T-cell (primary cell): Measurements from ENCODE around the gene HOMER2. TPM values are rescaled to one million over a fixed set of nuclear protein-coding genes. Genes with fewer than 3 reads are reported as not detected.

ENCODE experiments used
- ATAC-seq, 4 experiments: fragments of 200-7000 bp in 3 of 4; fragments of 150-1000 bp in 1 of 4; cut with Tn5 transposase; replicated peaks in 1 of 4; 1 replicate in 3 of 4; 2 replicates in 1 of 4; pipeline ENCODE4 v1.10.0; 2021; ENCODE audit warnings: moderate library complexity in 3 of 4, mild to moderate bottlenecking in 2 of 4, moderate number of reproducible peaks in 1 of 4
- CTCF ChIA-PET, 2 donors: fragments of 300-600 bp; sonication (Branson Sonifier 250); formaldehyde crosslinking; loops; one replicate each; lab custom pipeline; 2022; ENCODE audit warnings: antibody characterized with exemption in 2 of 2; lab: Charles Lee
- POLR2A ChIA-PET, 2 donors: fragments of 300-600 bp; sonication (Branson Sonifier 250); formaldehyde crosslinking; loops; one replicate each; lab custom pipeline; 2022; ENCODE audit warnings: antibody characterized with exemption in 2 of 2; lab: Charles Lee
- DNase-seq, 35 experiments: peaks; one replicate each; pipeline versions ENCODE4 v3.0.0 to v3.0.0-alpha.2; 2013 to 2023
- H3K27ac ChIP-seq: one replicate; pipeline ENCODE4 v1.5.1; 2013; ENCODE audit warnings: low read length
- H3K27me3 ChIP-seq, 2 experiments: replicated peaks in 1 of 2; 1 replicate in 1 of 2; 2 replicates in 1 of 2; pipeline versions ENCODE4 v1.6.1 to v1.7.0; 2013; ENCODE audit warnings: low read length in 1 of 2, mixed read lengths in 1 of 2; ENCODE audit not compliant: control insufficient read depth in 2 of 2, insufficient read depth in 2 of 2; ENCODE audit errors: extremely low read depth in 1 of 2
- H3K36me3 ChIP-seq, 2 donors: 1 replicate in 1 of 2; 2 replicates in 1 of 2; pipeline versions ENCODE4 v1.6.1 to v1.7.0; 2013; ENCODE audit warnings: low read length in 1 of 2; ENCODE audit not compliant: control insufficient read depth in 2 of 2, insufficient read depth in 1 of 2; ENCODE audit errors: extremely low read depth in 1 of 2
- H3K4me1 ChIP-seq, 2 experiments: 1 replicate in 1 of 2; 2 replicates in 1 of 2; pipeline versions ENCODE4 v1.6.1 to v1.7.0; 2013; ENCODE audit warnings: low read length in 2 of 2, mixed read lengths in 1 of 2; ENCODE audit not compliant: insufficient read depth in 2 of 2, control insufficient read depth in 1 of 2; ENCODE audit errors: extremely low read depth in 1 of 2
- H3K4me3 ChIP-seq, 2 donors: 1 replicate in 1 of 2; 2 replicates in 1 of 2; pipeline versions ENCODE4 v1.5.1 to v1.7.0; 2013; ENCODE audit warnings: mild to moderate bottlenecking in 2 of 2, low read length in 1 of 2, moderate library complexity in 1 of 2; ENCODE audit not compliant: control insufficient read depth in 1 of 2; ENCODE audit errors: extremely low read depth in 1 of 2
- H3K9me3 ChIP-seq: 2 replicates; pipeline ENCODE4 v1.7.0; 2013
- H3K27ac Mint-ChIP-seq, 2 donors: one replicate each; pipeline ENCODE4 v1.8.0; 2020 to 2021; ENCODE audit warnings: mild to moderate bottlenecking in 2 of 2, mixed read lengths in 2 of 2
- H3K27me3 Mint-ChIP-seq, 2 donors: one replicate each; pipeline ENCODE4 v1.8.0; 2021 to 2022; ENCODE audit warnings: mixed read lengths in 2 of 2
- H3K36me3 Mint-ChIP-seq: one replicate; pipeline ENCODE4 v1.8.0; 2021; ENCODE audit warnings: mixed read lengths
- H3K4me1 Mint-ChIP-seq, 3 donors: one replicate each; pipeline ENCODE4 v1.8.0; 2020 to 2022; ENCODE audit warnings: mixed read lengths in 3 of 3, mild to moderate bottlenecking in 1 of 3
- H3K4me3 Mint-ChIP-seq, 3 donors: one replicate each; pipeline ENCODE4 v1.8.0; 2020 to 2022; ENCODE audit warnings: mild to moderate bottlenecking in 3 of 3, mixed read lengths in 3 of 3, moderate library complexity in 3 of 3
- H3K9me3 Mint-ChIP-seq, 3 donors: one replicate each; pipeline ENCODE4 v1.8.0; 2020 to 2022; ENCODE audit warnings: mixed read lengths in 3 of 3
- WGBS: methylation state at CpG from one replicate; pipeline ENCODE4 v1.1.5; 2013; ENCODE audit warnings: missing lambda C conversion rate; ENCODE audit not compliant: insufficient coverage; 5-methylcytosine and 5-hydroxymethylcytosine counted together
- total RNA-seq, 35 experiments: library from RNA in 6 of 35; stranded (reverse) in 6 of 35; fragments of 120-200 nt in 1 of 35; gene quantifications; one replicate each; pipeline versions ENCODE4 v1.2.1 to v1.2.4 and lab custom pipeline; 2013 to 2026

The HOMER2 gene
- total RNA-seq, 5 donors from 2014 or later (not counting 1 experiment from before 2014, with no cell fraction given): 2.7 to 9.1 (median 7.3) TPM

- no peak overlapping the region for H3K27ac Mint-ChIP-seq
- ChIA-PET POLR2A (no interaction called here), CTCF (no interaction called here)
- Histone ChIP-seq H3K36me3 (no peaks in the 10 kb centered on the region), H3K9me3 (no peaks in the 10 kb centered on the region), H3K27ac (no peak overlapping the region), H3K4me1 (no peaks in the 10 kb centered on the region), H3K27me3 (peaks cover 0 to 3% of the 10 kb centered on the region in 2 experiments), H3K4me3 (no peak overlapping the region)
- H3K9me3 Mint-ChIP-seq: no peaks in the 10 kb centered on the region
- 50% methylated on average over 3 of the region's 6 CpGs for WGBS
- H3K4me1 Mint-ChIP-seq: no peaks in the 10 kb centered on the region
- DNase-seq (no peak), ATAC-seq (no peak)
- H3K27me3 Mint-ChIP-seq: peaks cover 2 to 3% of the 10 kb centered on the region in 2 donors
- H3K4me3 Mint-ChIP-seq: no peak overlapping the region
- no peaks in the 10 kb centered on the region for H3K36me3 Mint-ChIP-seq
These were observed 33.2 kb downstream of the HOMER2 start for GRCh38 chr15:82919231-82919886.

DNA sequence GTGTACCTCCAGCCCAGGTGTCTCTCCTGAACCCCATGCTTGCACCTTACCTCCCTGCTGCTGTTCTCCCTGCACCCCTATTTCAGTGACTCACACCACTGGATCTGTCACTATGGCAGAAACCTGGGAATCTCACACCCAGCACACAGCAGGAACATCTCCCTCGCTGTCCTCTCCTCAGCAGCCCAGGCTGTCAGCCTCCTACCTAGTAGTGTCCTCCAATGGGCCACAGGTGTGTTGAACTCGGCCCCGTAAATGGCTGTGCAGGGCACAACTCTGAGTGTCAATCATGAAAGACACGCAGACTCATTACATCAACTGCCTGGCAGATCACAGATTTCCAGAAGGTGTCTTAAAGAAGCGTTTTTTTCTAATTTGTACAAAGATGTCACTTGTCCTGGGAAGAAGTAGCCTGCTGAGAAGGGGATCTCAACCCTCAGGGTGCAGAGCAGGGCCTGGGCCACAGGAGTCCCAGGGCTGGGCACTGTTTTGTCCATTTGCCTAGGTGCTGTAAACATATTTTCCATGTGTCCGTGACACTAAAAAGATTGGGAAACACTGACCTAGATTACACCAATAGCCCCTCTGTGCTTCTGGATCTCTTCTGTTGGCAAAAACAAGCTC is 33.8 kb downstream of the HOMER2 start:
- Mint-ChIP-seq H3K4me1 (no peaks in the 10 kb centered on the region), H3K27ac (no peak overlapping the region), H3K4me3 (no peak overlapping the region), H3K9me3 (no peaks in the 10 kb centered on the region), H3K36me3 (no peaks in the 10 kb centered on the region), H3K27me3 (peaks cover 1 to 2% of the 10 kb centered on the region in 2 donors)
- 94% methylated on average over 4 of the region's 6 CpGs for WGBS
- Histone ChIP-seq H3K27ac (no peak overlapping the region), H3K9me3 (no peaks in the 10 kb centered on the region), H3K36me3 (no peaks in the 10 kb centered on the region), H3K4me1 (no peaks in the 10 kb centered on the region), H3K27me3 (peaks cover 0 to 3% of the 10 kb centered on the region in 2 experiments), H3K4me3 (no peak overlapping the region)
- no peak for DNase-seq
- ChIA-PET CTCF (no interaction called here), POLR2A (no interaction called here)
- no peak for ATAC-seq

DNA sequence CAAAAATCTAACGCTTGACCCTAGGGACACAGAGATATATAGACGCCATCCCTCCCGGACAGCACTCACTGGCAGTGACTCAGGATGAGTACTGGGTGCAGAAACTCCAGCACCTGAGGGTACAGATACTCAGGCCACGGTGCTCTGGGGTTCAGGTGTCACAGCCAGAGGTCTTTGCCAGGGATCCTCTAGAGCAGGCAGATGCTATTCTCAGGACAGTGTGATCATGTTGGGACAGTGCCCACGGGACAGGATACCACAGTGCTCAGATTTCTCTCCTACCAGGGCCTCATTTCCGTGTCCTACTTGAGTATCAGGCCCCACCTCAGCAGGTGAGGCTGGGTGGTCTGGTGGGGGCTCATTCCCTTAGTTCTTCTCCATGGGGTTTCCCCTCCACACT is 34.4 kb downstream of the HOMER2 start:
- POLR2A ChIA-PET: no interaction called here
- ATAC-seq: no peak
- WGBS: 58% methylated on average over 2 of the region's 6 CpGs
- Histone ChIP-seq H3K9me3 (no peaks in the 10 kb centered on the region), H3K27me3 (peaks cover 0 to 3% of the 10 kb centered on the region in 2 experiments), H3K36me3 (no peaks in the 10 kb centered on the region), H3K4me1 (no peaks in the 10 kb centered on the region), H3K27ac (no peak overlapping the region), H3K4me3 (no peak overlapping the region)
- Mint-ChIP-seq H3K36me3 (no peaks in the 10 kb centered on the region), H3K4me3 (no peak overlapping the region), H3K27me3 (peaks cover 0 to 5% of the 10 kb centered on the region in 2 donors), H3K27ac (no peak overlapping the region), H3K9me3 (no peaks in the 10 kb centered on the region), H3K4me1 (no peaks in the 10 kb centered on the region)
- no peak for DNase-seq
- CTCF ChIA-PET: no interaction called here

DNA sequence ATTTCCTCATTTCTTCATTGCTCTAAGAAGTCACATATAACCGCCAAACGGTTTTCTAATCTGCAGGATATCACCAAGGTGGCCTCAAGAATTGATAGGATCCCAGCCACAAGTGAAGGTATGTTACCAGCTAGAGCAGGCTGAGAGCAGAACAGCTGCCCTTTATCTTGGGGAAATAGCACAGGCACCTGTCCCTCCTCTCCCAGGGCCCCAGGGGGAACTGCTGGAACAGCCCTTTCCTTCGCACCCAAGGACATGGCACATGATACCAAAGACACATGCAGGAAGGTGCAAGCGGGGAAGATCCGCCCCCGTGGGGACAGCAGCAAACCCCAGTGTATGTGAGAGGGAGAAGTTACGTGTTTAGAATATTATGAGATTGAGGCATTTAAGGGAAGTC is 35.3 kb downstream of the HOMER2 start:
- H3K9me3 Mint-ChIP-seq: no peaks in the 10 kb centered on the region
- ChIA-PET CTCF (no interaction called here), POLR2A (no interaction called here)
- Histone ChIP-seq H3K4me3 (no peak overlapping the region), H3K9me3 (no peaks in the 10 kb centered on the region), H3K4me1 (no peaks in the 10 kb centered on the region), H3K36me3 (no peaks in the 10 kb centered on the region), H3K27ac (no peak overlapping the region), H3K27me3 (peaks cover 0 to 3% of the 10 kb centered on the region in 2 experiments)
- H3K4me1 Mint-ChIP-seq: no peaks in the 10 kb centered on the region
- H3K27ac Mint-ChIP-seq: no peak overlapping the region
- H3K4me3 Mint-ChIP-seq: no peak overlapping the region
- WGBS: 84% methylated on average over 6 of the region's 7 CpGs
- H3K27me3 Mint-ChIP-seq: peaks cover 0 to 3% of the 10 kb centered on the region in 2 donors
- H3K36me3 Mint-ChIP-seq: no peaks in the 10 kb centered on the region
- DNase-seq (no peak), ATAC-seq (no peak)

GRCh38 chr15:82916161-82916952 is 36.2 kb downstream of the HOMER2 start:
- Mint-ChIP-seq H3K27me3 (peaks cover 0 to 3% of the 10 kb centered on the region in 2 donors), H3K36me3 (no peaks in the 10 kb centered on the region), H3K4me1 (no peaks in the 10 kb centered on the region), H3K27ac (no peak overlapping the region), H3K9me3 (no peaks in the 10 kb centered on the region), H3K4me3 (no peak overlapping the region)
- peaks cover 0 to 6% of the 10 kb centered on the region in 2 experiments for H3K27me3 ChIP-seq
- DNase-seq: no peak
- WGBS: 90% methylated on average over 6 of the region's 13 CpGs
- no peaks in the 10 kb centered on the region for H3K36me3 ChIP-seq
- no peaks in the 10 kb centered on the region for H3K4me1 ChIP-seq
- POLR2A ChIA-PET: no interaction called here
- H3K4me3 ChIP-seq: no peak overlapping the region
- no peaks in the 10 kb centered on the region for H3K9me3 ChIP-seq
- ATAC-seq: no peak
- CTCF ChIA-PET: no interaction called here
- no peak overlapping the region for H3K27ac ChIP-seq

GRCh38 chr15:82914396-82914795 is 38.1 kb downstream of the HOMER2 start:
- POLR2A ChIA-PET: interaction anchor here in 1 of 2 donors (0.6 kb wide), 1 partner anchor 52 kb away, joined by 4 read pairs; no protein-coding TSS in a partner anchor
- no peak overlapping the region for H3K27ac Mint-ChIP-seq
- peaks cover under 1 to 2% (median 2%) of the 10 kb centered on the region in 3 donors for H3K9me3 Mint-ChIP-seq
- peaks cover 0 to 6% of the 10 kb centered on the region in 2 experiments for H3K27me3 ChIP-seq
- WGBS: 63% methylated on average over 1 of the region's 2 CpGs
- DNase-seq: no peak
- no peak overlapping the region for H3K4me3 Mint-ChIP-seq
- no peak overlapping the region for H3K4me3 ChIP-seq
- no peaks in the 10 kb centered on the region for H3K36me3 Mint-ChIP-seq
- no peak for ATAC-seq
- no peaks in the 10 kb centered on the region for H3K9me3 ChIP-seq
- no peaks in the 10 kb centered on the region for H3K4me1 ChIP-seq
- H3K36me3 ChIP-seq: no peaks in the 10 kb centered on the region
- H3K27me3 Mint-ChIP-seq: peaks cover 0 to 3% of the 10 kb centered on the region in 2 donors
- H3K27ac ChIP-seq: no peak overlapping the region
- no peaks in the 10 kb centered on the region for H3K4me1 Mint-ChIP-seq
- CTCF ChIA-PET: interaction anchor here in 1 of 2 donors (0.6 kb wide), 1 partner anchor 189 kb away, joined by 4 read pairs; no protein-coding TSS in a partner anchor
